GM08714 (cell line): Measurements from ENCODE around the gene ATP11A.
"Not testable (repeated sequence)": the region's sequence is repeated elsewhere in the genome, so short reads cannot be mapped to it uniquely, and the experiment has no call there.

Experiments used
- H3K4me3 ChIP-seq: fragments of 200-500 bp; sonication (Bioruptor generic); 2 replicates; pipeline ENCODE4 v1.5.1; 2014; ENCODE audit warnings: mild to moderate bottlenecking, low read length, inconsistent platforms
- ZNF274 ChIP-seq: IDR thresholded peaks from 2 replicates; pipeline ENCODE4 v1.6.1; 2012; ENCODE audit warnings: mild to moderate bottlenecking, low read depth, low read length

ATP11A gene

DNA sequence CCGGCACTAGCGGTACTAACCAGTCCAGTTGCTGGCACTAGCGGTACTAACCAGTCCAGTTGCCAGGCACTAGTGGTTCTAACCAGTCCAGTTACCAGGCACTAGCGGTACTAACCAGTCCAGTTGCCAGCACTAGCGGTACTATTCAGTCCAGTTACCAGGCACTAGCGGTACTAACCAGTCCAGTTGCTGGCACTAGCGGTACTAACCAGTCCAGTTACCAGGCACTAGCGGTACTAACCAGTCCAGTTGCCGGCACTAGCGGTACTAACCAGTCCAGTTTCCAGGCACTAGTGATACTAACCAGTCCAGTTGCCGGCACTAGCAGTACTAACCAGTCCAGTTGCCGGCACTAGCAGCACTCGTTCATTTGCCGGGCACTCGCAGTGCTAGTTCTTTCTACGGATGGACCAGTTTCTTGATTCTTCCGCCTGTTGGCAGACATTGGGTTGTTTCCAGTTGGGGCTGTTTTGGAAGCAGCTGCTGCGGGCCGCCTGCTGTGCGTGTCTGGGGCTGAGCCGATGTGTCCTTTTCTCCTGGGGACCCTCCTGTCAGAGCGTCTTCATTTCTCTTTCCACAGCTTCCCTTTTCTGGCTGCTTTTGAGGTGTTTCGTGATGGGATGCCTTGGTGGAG is 155.8 kb downstream of the ATP11A start:
- no peak for TF ChIP-seq ZNF274
- no peak overlapping the region for H3K4me3 ChIP-seq

GRCh38 chr13:112846411-112847115 is 156.7 kb downstream of the ATP11A start:
- no peak overlapping the region for H3K4me3 ChIP-seq
- no peak for TF ChIP-seq ZNF274

- no peak overlapping the region for H3K4me3 ChIP-seq
- TF ChIP-seq ZNF274: no peak
Observed at GRCh38 chr13:112849500-112849899, 159.7 kb downstream of the ATP11A start.

DNA sequence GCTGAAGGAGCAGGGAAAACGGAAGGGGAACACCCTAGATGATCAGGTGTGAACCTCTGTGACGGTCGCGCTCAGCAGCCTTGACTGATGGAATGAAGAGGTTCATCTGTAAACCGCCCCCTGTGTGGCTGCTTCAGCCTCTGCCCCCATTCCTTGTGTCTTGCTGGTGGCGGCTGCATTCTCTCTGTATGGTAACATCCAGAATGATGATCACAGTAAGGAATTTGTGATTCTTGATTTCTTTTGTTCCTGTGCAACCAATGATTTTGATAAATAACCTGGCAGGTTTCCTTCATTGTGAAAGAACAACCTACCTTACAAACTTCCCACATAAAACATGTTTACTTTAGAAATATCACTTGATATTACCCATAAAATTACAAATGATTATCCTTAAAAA is 160.4 kb downstream of the ATP11A start:
- no peak overlapping the region for H3K4me3 ChIP-seq
- no peak for TF ChIP-seq ZNF274

- H3K4me3 ChIP-seq: no peak overlapping the region
- TF ChIP-seq ZNF274: no peak
Observed at GRCh38 chr13:112851107-112852038, 161.5 kb downstream of the ATP11A start.

GRCh38 chr13:112852392-112852791 is 162.6 kb downstream of the ATP11A start:
- TF ChIP-seq ZNF274: no peak
- H3K4me3 ChIP-seq: no peak overlapping the region

GRCh38 chr13:112852808-112853207 is 163.0 kb downstream of the ATP11A start:
- H3K4me3 ChIP-seq: no peak overlapping the region
- no peak for TF ChIP-seq ZNF274

DNA sequence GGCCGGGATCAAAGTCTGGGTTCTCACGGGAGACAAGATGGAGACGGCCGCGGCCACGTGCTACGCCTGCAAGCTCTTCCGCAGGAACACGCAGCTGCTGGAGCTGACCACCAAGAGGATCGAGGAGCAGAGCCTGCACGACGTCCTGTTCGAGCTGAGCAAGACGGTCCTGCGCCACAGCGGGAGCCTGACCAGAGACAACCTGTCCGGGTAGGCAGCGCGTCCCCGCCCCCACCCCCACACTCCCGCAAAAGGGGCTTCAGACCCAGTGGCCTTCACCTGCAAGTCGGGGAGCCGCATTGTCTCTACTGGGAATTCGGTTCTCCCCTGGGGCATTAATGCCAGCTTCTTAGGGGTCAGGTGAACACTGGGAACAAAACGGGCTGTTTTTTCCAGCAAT is 164.5 kb downstream of the ATP11A start:
- H3K4me3 ChIP-seq: no peak overlapping the region
- TF ChIP-seq ZNF274: no peak

- TF ChIP-seq ZNF274: no peak
- H3K4me3 ChIP-seq: no peak overlapping the region
Observed at GRCh38 chr13:112855859-112856258, 166.0 kb downstream of the ATP11A start.

- no peak overlapping the region for H3K4me3 ChIP-seq
- TF ChIP-seq ZNF274: no peak
Observed at GRCh38 chr13:112857914-112858490, 168.2 kb downstream of the ATP11A start.

GRCh38 chr13:112859128-112859816 is 169.4 kb downstream of the ATP11A start:
- no peak overlapping the region for H3K4me3 ChIP-seq
- no peak for TF ChIP-seq ZNF274

GRCh38 chr13:112859817-112860190 is 170.0 kb downstream of the ATP11A start:
- no peak for TF ChIP-seq ZNF274
- no peak overlapping the region for H3K4me3 ChIP-seq

DNA sequence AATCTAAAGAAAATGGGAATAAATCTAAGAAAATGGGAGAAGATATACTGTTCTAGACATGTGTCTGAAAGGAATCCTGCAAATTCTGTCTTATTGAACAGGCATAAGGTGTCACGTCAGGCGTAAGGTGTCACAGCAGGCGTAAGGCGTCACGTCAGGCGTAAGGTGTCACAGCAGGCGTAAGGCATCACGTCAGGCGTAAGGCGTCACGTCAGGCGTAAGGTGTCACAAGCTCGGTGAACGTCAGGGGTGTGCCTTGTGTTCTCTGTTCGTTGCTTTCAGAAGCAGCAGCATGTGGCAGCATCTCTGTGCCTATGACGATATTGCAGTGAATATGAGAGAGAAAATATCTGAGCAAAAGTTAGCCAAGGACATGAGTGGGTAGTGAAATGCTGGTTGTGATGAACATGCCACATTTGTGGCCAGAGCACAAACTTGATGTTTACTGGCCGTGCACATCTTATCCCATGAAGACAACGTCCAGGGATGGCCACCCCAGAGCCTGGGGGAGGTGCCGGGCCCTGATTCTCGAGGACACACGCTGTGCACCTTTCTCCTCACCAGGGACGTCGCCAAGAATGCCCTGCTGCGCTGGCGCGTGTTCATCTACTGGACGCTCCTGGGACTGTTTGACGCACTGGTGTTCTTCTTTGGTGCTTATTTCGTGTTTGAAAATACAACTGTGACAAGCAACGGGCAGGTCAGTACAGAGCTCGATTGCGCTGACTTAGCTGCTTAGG is 172.2 kb downstream of the ATP11A start:
- no peak for TF ChIP-seq ZNF274
- H3K4me3 ChIP-seq: no peak overlapping the region

- H3K4me3 ChIP-seq: not testable (repeated sequence)
Observed at GRCh38 chr13:112863356-112863755, 173.5 kb downstream of the ATP11A start.

GRCh38 chr13:112865478-112865877 is 175.6 kb downstream of the ATP11A start:
- H3K4me3 ChIP-seq: not testable (repeated sequence)
